Measurements from ENCODE around the gene PTPRO.
A peak's percentile ranks its signal among the peaks of the same experiment; 100 is the strongest.

Gene PTPRO

GRCh38 chr12:15355766-15356165 is 33.5 kb downstream of the PTPRO start:
- peak; percentile 9 to 80 for DNase-seq

- DNase-seq, result peak; percentile 88 to 99
Observed at GRCh38 chr12:15356951-15357364, 34.6 kb downstream of the PTPRO start.

- peak; percentile 21 to 72 for DNase-seq
Observed at GRCh38 chr12:15364221-15365160, 42.2 kb downstream of the PTPRO start.

- DNase-seq, result no peak
Observed at GRCh38 chr12:15368812-15369211, 46.5 kb downstream of the PTPRO start.

GRCh38 chr12:15372352-15372751 is 50.0 kb downstream of the PTPRO start:
- no peak for DNase-seq

- no peak for DNase-seq
Observed at GRCh38 chr12:15387772-15388171, 65.5 kb downstream of the PTPRO start.

- DNase-seq, result no peak
Observed at GRCh38 chr12:15389561-15389960, 67.3 kb downstream of the PTPRO start.

- no peak for DNase-seq
Observed at GRCh38 chr12:15393037-15393436, 70.7 kb downstream of the PTPRO start.

GRCh38 chr12:15393995-15394394 is 71.7 kb downstream of the PTPRO start:
- DNase-seq, result no peak

GRCh38 chr12:15404485-15404884 is 82.2 kb downstream of the PTPRO start:
- DNase-seq, result no peak

- DNase-seq, result no peak
Observed at GRCh38 chr12:15405606-15406005, 83.3 kb downstream of the PTPRO start.

- DNase-seq, result no peak
Observed at GRCh38 chr12:15407025-15407424, 84.7 kb downstream of the PTPRO start.

- DNase-seq, result no peak
Observed at GRCh38 chr12:15411842-15412241, 89.5 kb downstream of the PTPRO start.

- no peak for DNase-seq
Observed at GRCh38 chr12:15417691-15418090, 95.4 kb downstream of the PTPRO start.

- DNase-seq, result no peak
Observed at GRCh38 chr12:15423629-15424028, 101.3 kb downstream of the PTPRO start.

- no peak for DNase-seq
Observed at GRCh38 chr12:15427913-15428312, 105.6 kb downstream of the PTPRO start.

- DNase-seq, result no peak
Observed at GRCh38 chr12:15428632-15429031, 106.3 kb downstream of the PTPRO start.

- no peak for DNase-seq
Observed at GRCh38 chr12:15429262-15429661, 107.0 kb downstream of the PTPRO start.

GRCh38 chr12:15435597-15435996 is 113.3 kb downstream of the PTPRO start:
- no peak for DNase-seq

GRCh38 chr12:15439459-15439858 is 117.2 kb downstream of the PTPRO start:
- no peak for DNase-seq

- no peak for DNase-seq
Observed at GRCh38 chr12:15443050-15443449, 120.7 kb downstream of the PTPRO start.

GRCh38 chr12:15443611-15444010 is 121.3 kb downstream of the PTPRO start:
- DNase-seq, result no peak

GRCh38 chr12:15444523-15444922 is 122.2 kb downstream of the PTPRO start:
- DNase-seq, result no peak

- DNase-seq, result no peak
Observed at GRCh38 chr12:15446807-15447206, 124.5 kb downstream of the PTPRO start.

GRCh38 chr12:15453613-15454012 is 131.3 kb downstream of the PTPRO start:
- DNase-seq, result no peak
